GM18870 (cell line): Measurements from ENCODE around the gene TENM4.
"Not testable (repeated sequence)": the region's sequence is repeated elsewhere in the genome, so short reads cannot be mapped to it uniquely, and the experiment has no call there.

ENCODE experiments used
- ATAC-seq: cut with Tn5 transposase; IDR thresholded peaks from one replicate; pipeline ENCODE4 v1.9.1; 2021; ENCODE audit warnings: moderate library complexity; ENCODE audit not compliant: unreplicated experiment

The TENM4 gene

DNA sequence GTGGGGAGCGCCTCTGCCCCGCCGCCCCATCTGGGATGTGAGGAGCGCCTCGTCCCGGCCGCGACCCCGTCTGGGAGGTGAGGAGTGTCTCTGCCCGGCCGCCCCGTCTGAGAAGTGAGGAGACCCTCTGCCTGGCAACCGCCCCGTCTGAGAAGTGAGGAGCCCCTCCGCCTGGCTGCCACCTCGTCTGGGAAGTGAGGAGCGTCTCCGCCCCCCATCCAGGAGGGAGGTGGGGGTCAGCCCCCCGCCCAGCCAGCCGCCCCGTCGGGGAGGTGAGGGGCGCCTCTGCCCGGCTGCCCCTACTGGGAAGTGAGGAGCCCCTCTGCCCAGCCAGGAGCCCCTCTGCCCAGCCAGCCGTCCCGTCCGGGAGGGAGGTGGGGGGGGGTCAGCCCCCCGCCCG lies 249.1 kb downstream of the TENM4 start:
- ATAC-seq: not testable (repeated sequence)

DNA sequence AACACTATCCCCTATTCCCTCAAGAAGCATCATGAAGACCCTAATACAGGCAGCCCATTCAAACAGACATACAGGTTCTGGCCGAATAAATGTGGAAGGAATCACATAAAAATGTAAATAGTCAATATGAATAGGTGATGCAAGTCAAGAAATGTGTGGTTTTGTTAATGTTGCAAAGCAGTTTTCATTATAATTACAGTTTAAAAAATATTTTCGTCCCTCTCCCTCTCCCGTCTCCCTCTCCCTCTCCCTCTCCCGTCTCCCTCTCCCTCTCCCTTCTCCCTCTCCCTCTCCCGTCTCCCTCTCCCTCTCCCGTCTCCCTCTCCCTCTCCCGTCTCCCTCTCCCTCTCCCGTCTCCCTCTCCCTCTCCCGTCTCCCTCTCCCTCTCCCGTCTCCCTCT lies 250.3 kb downstream of the TENM4 start:
- not testable (repeated sequence) for ATAC-seq

DNA sequence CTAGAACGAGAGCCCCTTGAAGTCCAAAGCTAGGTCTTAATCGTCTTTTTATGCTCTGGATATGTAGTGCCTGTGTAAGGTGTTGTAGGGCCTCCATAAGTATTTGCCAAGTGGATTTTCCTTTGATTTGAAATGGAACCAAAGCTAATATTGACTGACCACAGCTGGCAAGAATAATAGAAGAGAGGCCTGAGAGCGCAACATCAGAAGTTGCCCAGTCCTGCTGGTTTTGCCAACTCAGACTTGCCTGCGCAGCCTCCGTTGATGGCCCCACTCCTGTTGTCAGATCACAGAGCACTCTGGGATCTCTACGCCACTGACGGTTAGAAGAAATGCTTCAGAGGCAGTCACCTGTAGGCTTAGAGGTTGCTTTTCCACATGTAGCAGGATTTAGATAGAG lies 251.2 kb downstream of the TENM4 start:
- ATAC-seq: no peak

GRCh38 chr11:79189055-79189454 lies 251.8 kb downstream of the TENM4 start:
- ATAC-seq: no peak

GRCh38 chr11:79186669-79187068 lies 254.2 kb downstream of the TENM4 start:
- ATAC-seq: no peak

DNA sequence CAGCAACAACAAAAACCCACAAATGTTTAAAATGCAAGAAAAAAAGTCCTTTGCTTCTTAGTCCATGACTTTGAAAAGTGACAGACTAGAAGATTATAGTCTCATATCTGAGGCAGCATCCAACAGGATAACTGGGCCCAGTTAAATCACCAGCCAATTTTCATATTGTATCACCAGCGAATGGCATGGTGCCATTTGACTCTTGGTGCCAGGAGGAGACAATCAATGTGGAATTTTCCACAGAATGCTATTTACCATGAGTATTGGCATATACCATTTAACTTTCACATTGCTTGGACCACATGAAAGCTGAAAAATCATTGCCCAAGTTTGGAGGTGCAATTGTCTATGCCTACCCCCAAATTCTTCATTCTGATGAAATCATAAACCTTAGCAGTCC lies 255.5 kb downstream of the TENM4 start:
- ATAC-seq: no peak

- ATAC-seq: no peak
Measured at GRCh38 chr11:79184285-79184684, 256.5 kb downstream of the TENM4 start.

DNA sequence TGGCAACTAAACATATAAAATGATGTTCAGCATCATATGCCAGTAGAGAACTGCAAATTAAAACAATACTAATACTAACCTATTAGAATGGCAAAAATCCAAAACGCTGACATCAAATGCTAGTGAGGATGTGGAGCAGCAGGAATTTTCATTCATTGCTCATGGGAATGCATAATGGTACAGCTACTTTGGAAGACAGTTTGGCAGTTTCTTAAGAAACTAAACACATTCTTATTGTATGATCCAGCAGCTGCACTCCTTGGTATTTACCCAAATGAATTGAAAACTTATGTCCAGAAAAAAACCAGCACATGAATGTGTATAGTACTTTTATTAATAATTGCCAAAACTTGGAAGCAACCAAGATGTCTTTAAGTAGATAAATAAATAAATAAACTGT lies 258.0 kb downstream of the TENM4 start:
- no peak for ATAC-seq

DNA sequence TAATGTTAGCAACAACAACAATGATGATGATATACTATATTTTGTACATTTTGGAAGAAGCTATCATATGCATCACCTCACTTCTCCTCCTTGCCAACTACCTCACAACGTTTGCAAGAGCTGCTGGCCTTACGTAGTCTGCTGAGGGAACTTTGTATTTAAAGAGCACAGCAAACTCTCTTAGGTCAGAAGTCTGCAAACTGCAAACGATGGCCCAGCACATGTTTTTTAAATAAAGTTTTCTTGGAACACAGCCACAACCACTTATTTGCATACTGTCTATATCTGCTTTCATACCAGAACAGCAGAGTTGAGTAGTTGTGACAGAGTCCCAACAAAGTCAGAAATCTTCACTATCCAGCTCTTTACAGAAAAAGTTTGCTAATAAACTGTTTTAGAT lies 261.7 kb downstream of the TENM4 start:
- no peak for ATAC-seq

GRCh38 chr11:79174045-79175008 lies 266.5 kb downstream of the TENM4 start:
- ATAC-seq: no peak

DNA sequence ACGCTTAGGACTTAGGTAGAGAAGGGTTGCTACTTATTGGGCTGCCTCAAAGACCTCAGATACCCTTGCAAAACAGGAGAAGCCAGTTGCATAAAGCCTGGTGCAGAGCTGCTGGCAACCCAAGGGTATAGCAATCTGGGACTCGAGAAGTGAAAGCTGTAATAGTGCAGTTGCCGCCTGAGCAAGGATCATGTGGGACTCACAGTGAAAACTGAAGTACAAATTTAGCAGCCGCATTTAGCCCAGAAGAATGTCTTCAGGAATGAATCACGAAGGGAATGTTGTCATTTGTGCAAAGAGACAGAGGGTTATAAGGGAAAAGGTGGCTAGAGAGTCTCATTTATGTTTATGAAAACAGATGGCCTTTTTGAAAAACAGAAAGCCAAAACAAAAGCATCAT lies 267.2 kb downstream of the TENM4 start:
- ATAC-seq: no peak

DNA sequence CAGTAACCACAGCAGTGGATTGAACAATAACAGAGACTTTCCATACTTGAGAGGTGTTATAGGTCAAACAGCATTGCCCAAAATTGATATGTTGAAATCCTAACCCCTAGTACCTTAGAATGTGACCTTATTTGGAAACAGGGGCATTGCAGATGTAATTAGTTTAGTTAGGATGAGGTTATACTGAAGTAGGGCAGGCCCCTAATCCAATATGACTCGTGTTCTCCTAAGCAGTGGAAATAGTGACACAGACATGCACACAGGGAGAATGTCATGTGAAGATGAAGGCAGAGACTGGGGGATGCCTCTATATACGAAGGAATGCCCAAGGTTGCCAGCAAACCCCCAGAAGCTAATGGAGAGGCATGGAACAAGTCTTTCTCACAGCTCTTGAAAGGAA lies 270.5 kb downstream of the TENM4 start:
- no peak for ATAC-seq

DNA sequence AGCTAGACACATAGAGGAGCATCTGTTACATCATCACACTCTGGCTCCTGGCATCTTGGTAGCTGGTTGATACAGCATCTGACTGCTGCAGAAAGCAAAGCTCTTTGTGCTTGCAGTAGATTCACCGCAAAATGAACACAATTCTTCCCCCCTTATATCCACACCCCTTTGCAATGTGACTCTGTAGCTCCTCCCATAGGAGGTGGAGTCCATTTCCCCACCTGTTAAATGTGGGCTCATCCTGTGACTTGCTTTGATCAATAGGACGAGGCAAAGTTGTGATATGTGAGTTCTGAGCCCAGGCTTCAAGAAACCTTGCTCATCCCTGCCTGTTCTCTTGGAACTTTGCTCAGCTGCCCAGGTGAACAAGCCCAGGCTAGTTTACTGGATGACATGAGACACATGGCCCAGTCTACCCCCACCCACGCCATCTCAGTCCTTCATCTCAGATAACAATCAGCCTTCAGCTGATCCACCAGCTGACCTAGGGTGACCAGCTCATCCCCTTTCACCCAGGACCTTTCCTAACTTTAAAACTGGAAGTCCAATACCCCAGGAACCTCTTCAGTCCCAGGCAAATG lies 272.2 kb downstream of the TENM4 start:
- ATAC-seq: no peak

- ATAC-seq: no peak
Measured at GRCh38 chr11:79167510-79168188, 273.2 kb downstream of the TENM4 start.

DNA sequence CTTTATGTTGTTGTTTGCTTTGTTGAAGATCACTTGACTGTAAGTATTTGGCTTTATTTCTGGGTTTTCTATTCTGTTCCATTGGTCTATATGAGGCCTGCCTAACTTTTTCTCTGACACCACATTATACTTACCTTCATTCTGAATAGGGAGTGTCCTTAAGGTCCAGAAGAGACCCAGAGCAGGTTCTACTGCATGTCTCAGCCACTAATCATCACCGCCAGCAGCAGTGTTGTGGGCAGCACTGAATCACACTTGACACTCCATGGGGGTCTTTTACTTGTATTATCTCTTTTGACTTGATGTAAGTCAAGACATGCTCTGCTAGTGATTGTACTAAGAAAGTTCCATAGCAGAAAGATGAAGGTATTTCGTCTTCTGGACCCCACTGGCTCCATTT lies 274.9 kb downstream of the TENM4 start:
- ATAC-seq: no peak

DNA sequence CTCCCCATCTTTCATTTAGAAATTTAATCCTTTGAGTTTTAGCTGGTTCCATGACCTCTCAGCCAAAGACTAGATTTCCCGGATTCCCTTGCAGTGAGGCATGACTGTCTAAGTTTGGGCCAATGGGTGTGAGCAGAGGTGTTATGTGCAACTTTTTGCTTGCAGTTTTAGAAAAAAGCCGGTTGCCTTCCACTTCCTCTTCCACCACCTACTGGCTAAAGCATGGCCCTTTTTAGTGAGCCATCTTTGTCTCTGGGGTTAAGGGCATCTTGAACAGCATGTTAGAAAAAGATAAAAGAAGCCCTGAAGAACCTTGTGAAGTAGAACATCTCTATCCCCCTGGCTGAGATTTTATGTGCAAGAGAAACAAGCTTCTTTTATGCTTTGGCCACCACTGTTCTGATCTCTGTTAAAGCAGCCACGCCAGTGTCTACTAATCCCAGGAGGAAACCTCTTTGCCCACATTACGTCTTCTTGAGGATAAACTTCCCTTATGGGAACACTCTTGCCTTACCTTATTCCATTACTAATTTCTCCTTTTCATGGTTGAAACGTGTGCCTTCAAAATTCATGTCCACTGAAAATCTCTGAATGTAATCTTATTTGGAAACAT lies 279.9 kb downstream of the TENM4 start:
- ATAC-seq: no peak

- no peak for ATAC-seq
Measured at GRCh38 chr11:79159657-79160450, 281.0 kb downstream of the TENM4 start.

DNA sequence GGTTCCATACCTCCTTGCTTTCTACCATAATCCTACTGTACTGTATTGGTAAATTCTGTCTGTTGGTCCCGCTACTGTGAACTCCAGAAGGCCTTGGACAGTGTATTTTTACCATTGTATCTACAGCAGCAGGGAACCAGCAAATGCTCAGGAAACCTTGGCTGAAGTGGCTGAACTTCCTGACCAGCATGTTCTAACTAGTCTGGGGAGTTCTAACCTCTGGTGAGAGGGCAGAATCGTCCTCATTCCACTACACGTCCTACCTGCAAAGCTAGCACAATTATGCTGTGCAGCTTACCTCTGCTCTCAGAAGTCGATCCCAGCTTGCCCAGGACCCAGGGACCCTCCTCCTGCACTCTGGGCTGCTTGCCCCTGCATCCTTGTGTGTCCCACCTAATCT lies 283.1 kb downstream of the TENM4 start:
- ATAC-seq: no peak

GRCh38 chr11:79156031-79156430 lies 284.8 kb downstream of the TENM4 start:
- ATAC-seq: no peak

GRCh38 chr11:79155237-79155636 lies 285.6 kb downstream of the TENM4 start:
- ATAC-seq: no peak

- no peak for ATAC-seq
Measured at GRCh38 chr11:79152511-79152910, 288.3 kb downstream of the TENM4 start.
